Measurements from ENCODE around the gene CKAP4. TPM values are rescaled to one million over a fixed set of nuclear protein-coding genes. Genes with fewer than 3 reads are reported as not detected.

CKAP4 gene
- total and polyA plus RNA-seq, 2 of the 13 experiments (the other 11 are each of a cell fraction or from before 2014, with no cell fraction given): 39.2 to 70.2 TPM

DNA sequence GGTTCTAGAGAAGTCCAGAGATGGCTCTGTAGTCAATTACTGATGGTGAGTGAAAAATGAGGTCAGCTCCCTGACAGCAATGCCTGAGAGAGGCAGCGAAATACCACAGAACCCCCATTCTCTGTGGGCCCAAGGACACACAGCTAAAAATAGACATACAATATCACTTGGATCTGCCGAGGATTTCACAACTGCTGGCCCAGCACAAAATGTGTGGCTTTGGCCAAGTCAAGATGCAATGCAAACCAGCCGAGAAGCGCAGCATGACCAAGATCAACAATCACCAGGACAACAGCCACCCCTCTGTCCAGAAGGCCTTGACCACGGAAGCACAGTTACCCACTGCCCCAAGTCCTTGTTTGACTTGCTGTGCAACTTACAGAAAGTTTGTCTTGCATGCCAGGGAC, 52.2 kb downstream of the CKAP4 start (continued):
- TF ChIP-seq, protein P1, sequence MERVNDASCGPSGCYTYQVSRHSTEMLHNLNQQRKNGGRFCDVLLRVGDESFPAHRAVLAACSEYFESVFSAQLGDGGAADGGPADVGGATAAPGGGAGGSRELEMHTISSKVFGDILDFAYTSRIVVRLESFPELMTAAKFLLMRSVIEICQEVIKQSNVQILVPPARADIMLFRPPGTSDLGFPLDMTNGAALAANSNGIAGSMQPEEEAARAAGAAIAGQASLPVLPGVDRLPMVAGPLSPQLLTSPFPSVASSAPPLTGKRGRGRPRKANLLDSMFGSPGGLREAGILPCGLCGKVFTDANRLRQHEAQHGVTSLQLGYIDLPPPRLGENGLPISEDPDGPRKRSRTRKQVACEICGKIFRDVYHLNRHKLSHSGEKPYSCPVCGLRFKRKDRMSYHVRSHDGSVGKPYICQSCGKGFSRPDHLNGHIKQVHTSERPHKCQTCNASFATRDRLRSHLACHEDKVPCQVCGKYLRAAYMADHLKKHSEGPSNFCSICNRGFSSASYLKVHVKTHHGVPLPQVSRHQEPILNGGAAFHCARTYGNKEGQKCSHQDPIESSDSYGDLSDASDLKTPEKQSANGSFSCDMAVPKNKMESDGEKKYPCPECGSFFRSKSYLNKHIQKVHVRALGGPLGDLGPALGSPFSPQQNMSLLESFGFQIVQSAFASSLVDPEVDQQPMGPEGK (CRISPR knock-in tag; IDR thresholded peaks at IDR 0.05): peak; percentile 60
- TF ChIP-seq ELF1 (CRISPR knock-in tag; IDR thresholded peaks at IDR 0.05): peak; percentile 43; the same call in 1 of the 2 replicates
- no peak for TF ChIP-seq TSC22D2 (CRISPR knock-in tag; IDR thresholded peaks at IDR 0.05; ENCODE audit: borderline replicate concordance)
- TF ChIP-seq ZNF12 (CRISPR knock-in tag; IDR thresholded peaks at IDR 0.05): peak; percentile 76; the same call in 1 of the 2 replicates
- TF ChIP-seq, protein P2, sequence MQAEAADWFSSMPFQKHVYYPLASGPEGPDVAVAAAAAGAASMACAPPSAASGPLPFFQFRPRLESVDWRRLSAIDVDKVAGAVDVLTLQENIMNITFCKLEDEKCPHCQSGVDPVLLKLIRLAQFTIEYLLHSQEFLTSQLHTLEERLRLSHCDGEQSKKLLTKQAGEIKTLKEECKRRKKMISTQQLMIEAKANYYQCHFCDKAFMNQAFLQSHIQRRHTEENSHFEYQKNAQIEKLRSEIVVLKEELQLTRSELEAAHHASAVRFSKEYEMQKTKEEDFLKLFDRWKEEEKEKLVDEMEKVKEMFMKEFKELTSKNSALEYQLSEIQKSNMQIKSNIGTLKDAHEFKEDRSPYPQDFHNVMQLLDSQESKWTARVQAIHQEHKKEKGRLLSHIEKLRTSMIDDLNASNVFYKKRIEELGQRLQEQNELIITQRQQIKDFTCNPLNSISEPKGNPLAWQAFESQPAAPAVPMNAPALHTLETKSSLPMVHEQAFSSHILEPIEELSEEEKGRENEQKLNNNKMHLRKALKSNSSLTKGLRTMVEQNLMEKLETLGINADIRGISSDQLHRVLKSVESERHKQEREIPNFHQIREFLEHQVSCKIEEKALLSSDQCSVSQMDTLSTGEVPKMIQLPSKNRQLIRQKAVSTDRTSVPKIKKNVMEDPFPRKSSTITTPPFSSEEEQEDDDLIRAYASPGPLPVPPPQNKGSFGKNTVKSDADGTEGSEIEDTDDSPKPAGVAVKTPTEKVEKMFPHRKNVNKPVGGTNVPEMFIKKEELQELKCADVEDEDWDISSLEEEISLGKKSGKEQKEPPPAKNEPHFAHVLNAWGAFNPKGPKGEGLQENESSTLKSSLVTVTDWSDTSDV (CRISPR knock-in tag; IDR thresholded peaks at IDR 0.05): no peak
- TF ChIP-seq, protein P3, sequence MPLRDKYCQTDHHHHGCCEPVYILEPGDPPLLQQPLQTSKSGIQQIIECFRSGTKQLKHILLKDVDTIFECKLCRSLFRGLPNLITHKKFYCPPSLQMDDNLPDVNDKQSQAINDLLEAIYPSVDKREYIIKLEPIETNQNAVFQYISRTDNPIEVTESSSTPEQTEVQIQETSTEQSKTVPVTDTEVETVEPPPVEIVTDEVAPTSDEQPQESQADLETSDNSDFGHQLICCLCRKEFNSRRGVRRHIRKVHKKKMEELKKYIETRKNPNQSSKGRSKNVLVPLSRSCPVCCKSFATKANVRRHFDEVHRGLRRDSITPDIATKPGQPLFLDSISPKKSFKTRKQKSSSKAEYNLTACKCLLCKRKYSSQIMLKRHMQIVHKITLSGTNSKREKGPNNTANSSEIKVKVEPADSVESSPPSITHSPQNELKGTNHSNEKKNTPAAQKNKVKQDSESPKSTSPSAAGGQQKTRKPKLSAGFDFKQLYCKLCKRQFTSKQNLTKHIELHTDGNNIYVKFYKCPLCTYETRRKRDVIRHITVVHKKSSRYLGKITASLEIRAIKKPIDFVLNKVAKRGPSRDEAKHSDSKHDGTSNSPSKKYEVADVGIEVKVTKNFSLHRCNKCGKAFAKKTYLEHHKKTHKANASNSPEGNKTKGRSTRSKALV (CRISPR knock-in tag; IDR thresholded peaks at IDR 0.05): no peak
- no peak for TF ChIP-seq ZNF274 (CRISPR knock-in tag; IDR thresholded peaks at IDR 0.05)
- TF ChIP-seq U2AF2 (IDR thresholded peaks at IDR 0.05; ENCODE audit: low read depth, low read length): no peak
- TF ChIP-seq ZMAT5 (CRISPR knock-in tag; IDR thresholded peaks at IDR 0.05; ENCODE audit: borderline replicate concordance, low read depth): no peak
- no peak for TF ChIP-seq ZBTB7A (CRISPR knock-in tag; IDR thresholded peaks at IDR 0.05)
- TF ChIP-seq POLR2AphosphoS2 (IDR thresholded peaks at IDR 0.05; ENCODE audit: low read depth, low read length): no peak
- no peak for TF ChIP-seq ZMYM2 (CRISPR knock-in tag; IDR thresholded peaks at IDR 0.05)
- TF ChIP-seq, protein P4, sequence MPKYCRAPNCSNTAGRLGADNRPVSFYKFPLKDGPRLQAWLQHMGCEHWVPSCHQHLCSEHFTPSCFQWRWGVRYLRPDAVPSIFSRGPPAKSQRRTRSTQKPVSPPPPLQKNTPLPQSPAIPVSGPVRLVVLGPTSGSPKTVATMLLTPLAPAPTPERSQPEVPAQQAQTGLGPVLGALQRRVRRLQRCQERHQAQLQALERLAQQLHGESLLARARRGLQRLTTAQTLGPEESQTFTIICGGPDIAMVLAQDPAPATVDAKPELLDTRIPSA (CRISPR knock-in tag; IDR thresholded peaks at IDR 0.05; ENCODE audit: borderline replicate concordance): no peak
- TF ChIP-seq ZNF782 (CRISPR knock-in tag; IDR thresholded peaks at IDR 0.05; ENCODE audit: borderline replicate concordance): 0 out of 2 replicates have a peak, but pooled peaks have one; percentile 45
- no peak for TF ChIP-seq ZNF460 (CRISPR knock-in tag; IDR thresholded peaks at IDR 0.05; ENCODE audit: borderline replicate concordance)
- no peak for TF ChIP-seq ATRX (CRISPR knock-in tag; IDR thresholded peaks at IDR 0.05; ENCODE audit: borderline replicate concordance)
- TF ChIP-seq ZNF616 (CRISPR knock-in tag; IDR thresholded peaks at IDR 0.05; ENCODE audit: low read depth): no peak
- TF ChIP-seq FOXA1 (IDR thresholded peaks at IDR 0.05): no peak
- TF ChIP-seq FOXA1 (CRISPR knock-in tag; IDR thresholded peaks at IDR 0.05): peak; percentile 76
- no peak for TF ChIP-seq ZNF878 (CRISPR knock-in tag; IDR thresholded peaks at IDR 0.05)
- TF ChIP-seq ZNF781 (CRISPR knock-in tag; IDR thresholded peaks at IDR 0.05; ENCODE audit: borderline replicate concordance, not compliant biosample characterization): peak; percentile 41
- TF ChIP-seq AKAP8 (CRISPR knock-in tag; IDR thresholded peaks at IDR 0.05): no peak
- no peak for TF ChIP-seq NFIC (IDR thresholded peaks at IDR 0.05; ENCODE audit: low read length)
- no peak for TF ChIP-seq NAIF1 (CRISPR knock-in tag; IDR thresholded peaks at IDR 0.05; ENCODE audit: borderline replicate concordance)

Measured in HepG2 (cell line).